K562 (cell line): ENCODE measurements around the gene SLC35F5. TPM values are rescaled to one million over a fixed set of nuclear protein-coding genes. Genes with fewer than 3 reads are reported as not detected.

ENCODE experiments used
- BRD9 ChIP-seq: fragments of 450-650 bp; IDR thresholded peaks from 2 replicates; pipeline ENCODE4 v1.6.1; 2018; ENCODE audit warnings: low read depth; ENCODE audit not compliant: partially characterized antibody
- GTF2E2 ChIP-seq: fragments of 200-800 bp; sonication (Bioruptor generic); IDR thresholded peaks from 2 replicates; pipeline ENCODE4 v1.6.1; 2016; ENCODE audit warnings: missing genetic modification characterization, missing compliant biosample characterization
- KLF16 ChIP-seq: IDR thresholded peaks from 2 replicates; pipeline ENCODE4 v1.6.1; 2016; ENCODE audit warnings: antibody characterized with exemption
- MYC ChIP-seq, 2 experiments: fragments of 250-450 bp in 1 of 2; sonication (Bioruptor Pico) in 1 of 2; IDR thresholded peaks; 2 replicates each; pipeline versions ENCODE4 v1.5.1 to v1.6.1; 2012 to 2021; ENCODE audit warnings: low read depth in 2 of 2, borderline replicate concordance in 1 of 2, improper control_type of control experiment in 1 of 2, low read length in 1 of 2, mild to moderate bottlenecking in 1 of 2, moderate library complexity in 1 of 2
- PKNOX1 ChIP-seq: fragments of 450-650 bp; IDR thresholded peaks from 2 replicates; pipeline ENCODE4 v1.6.1; 2016
- POLR2AphosphoS5 ChIP-seq: IDR thresholded peaks from 2 replicates; pipeline ENCODE4 v1.6.1; 2011; ENCODE audit warnings: mild to moderate bottlenecking, low read depth, low read length, moderate library complexity; ENCODE audit not compliant: control insufficient read depth, insufficient read depth
- RFX7 ChIP-seq: fragments of 250-450 bp; sonication (Bioruptor Pico); IDR thresholded peaks from 2 replicates; pipeline ENCODE4 v1.5.1; 2021; ENCODE audit warnings: mild to moderate bottlenecking
- SRF ChIP-seq, 2 experiments: fragments of 250-450, 450-650 bp in 1 of 2; sonication (Bioruptor Pico) in 1 of 2; sonication (generic) in 1 of 2; formaldehyde crosslinking; IDR thresholded peaks; 2 replicates each; pipeline versions ENCODE4 v1.5.0 to v1.5.1; 2020 to 2022; ENCODE audit warnings: mild to moderate bottlenecking in 1 of 2, missing genetic modification reagents in 1 of 2
- THRA ChIP-seq: fragments of 450-650 bp; IDR thresholded peaks from 2 replicates; pipeline ENCODE4 v1.6.1; 2017; ENCODE audit warnings: mild to moderate bottlenecking, moderate library complexity
- ZBTB34 ChIP-seq: fragments of 250-450 bp; sonication (Bioruptor Pico); IDR thresholded peaks from 2 replicates; pipeline ENCODE4 v1.8.0; 2021; ENCODE audit warnings: mild to moderate bottlenecking, moderate library complexity
- ZKSCAN8 ChIP-seq: fragments of 200-800 bp; sonication (Bioruptor generic); IDR thresholded peaks from 2 replicates; pipeline ENCODE4 v1.6.1; 2016; ENCODE audit warnings: missing genetic modification characterization, missing compliant biosample characterization
- ZNF407 ChIP-seq: fragments of 450-650 bp; IDR thresholded peaks from 2 replicates; pipeline ENCODE4 v1.6.1; 2016; ENCODE audit warnings: low read depth
- ZNF696 ChIP-seq: fragments of 250-450 bp; sonication (Bioruptor Pico); conservative IDR thresholded peaks from 2 replicates; pipeline ENCODE4 v1.4.0; 2020; ENCODE audit warnings: mild to moderate bottlenecking, moderate library complexity
- ZNF75A ChIP-seq: fragments of 450-650 bp; formaldehyde crosslinking; IDR thresholded peaks from 2 replicates; pipeline ENCODE4 v1.4.0; 2020; ENCODE audit warnings: mild to moderate bottlenecking
- polyA plus RNA-seq, 8 experiments: library from polyadenylated mRNA; depleted of rRNA in 4 of 8; stranded (reverse) in 5 of 8; unstranded in 3 of 8; fragments of >200 nt; fragmentation: Nextera tagmentation in 2 of 8; fragmentation: Illumina TruSeq in 1 of 8; extraction: Ambion mirVana in 2 of 8; extraction: Trizol in 1 of 8; gene quantifications; 2 replicates each; pipeline versions ENCODE4 v1.2.1 to v1.2.3, GENCODE V29; 2011 to 2014; ENCODE audit warnings: inconsistent platforms in 1 of 8, missing spikeins in 1 of 8
- total RNA-seq, 7 experiments: library from RNA; depleted of rRNA in 6 of 7; stranded (reverse); fragments of >200 nt in 6 of 7; fragmentation: Illumina TruSeq in 2 of 7; extraction: Trizol in 2 of 7; gene quantifications; 2 replicates each; pipeline versions ENCODE4 v1.2.1 to v1.2.3, GENCODE V29; 2011 to 2021; ENCODE audit warnings: low replicate concordance in 1 of 7

SLC35F5 gene
- total and polyA plus RNA-seq, 9 of the 15 experiments (the other 6 are each of a cell fraction or from before 2014, with no cell fraction given), result 4.9 to 50.7 (median 30.5) TPM

GRCh38 chr2:113756355-113757137 is at the start of gene SLC35F5 (continued):
- TF ChIP-seq RFX7 (CRISPR knock-in tag) (no peak), MYC (IDR thresholded peaks at IDR 0.05; ENCODE audit: low read depth, low read length) (peak; percentile 92), MYC (CRISPR knock-in tag; IDR thresholded peaks at IDR 0.05; ENCODE audit: borderline replicate concordance, low read depth) (no peak), GTF2E2 (tag) (peak; percentile 90), ZNF75A (CRISPR knock-in tag) (no peak), THRA (no peak), BRD9 (peak; percentile 57), POLR2AphosphoS5 (peak; percentile 96), ZNF407 (no peak), KLF16 (no peak), ZNF696 (CRISPR knock-in tag) (no peak), SRF (CRISPR knock-in tag; IDR thresholded peaks at IDR 0.05) (no peak), ZKSCAN8 (CRISPR knock-in tag) (no peak), ZBTB34 (CRISPR knock-in tag) (no peak), PKNOX1 (no peak)
